Uterus (tissue), 4 donors: ENCODE data around the gene RAP1B. TPM values are rescaled to one million over a fixed set of nuclear protein-coding genes. Genes with fewer than 3 reads are reported as not detected.

ENCODE experiments used
- DNase-seq, 2 donors: peaks; one replicate each; pipeline ENCODE4 v3.0.0-alpha.2; 2019 to 2020
- H3K27ac ChIP-seq, 2 donors: fragments of 200-600 bp; sonication (generic); 1 replicate in 1 of 2; 2 replicates in 1 of 2; pipeline ENCODE4 v1.5.1; 2016 to 2018
- H3K27me3 ChIP-seq, 2 donors: fragments of 200-600 bp; sonication (generic); one replicate each; pipeline ENCODE4 v1.5.1; 2018 to 2019; ENCODE audit warnings: control low read depth in 1 of 2
- H3K36me3 ChIP-seq, 2 donors: fragments of 200-600 bp; sonication (generic); one replicate each; pipeline ENCODE4 v1.5.1; 2019; ENCODE audit warnings: control low read depth in 1 of 2
- H3K4me1 ChIP-seq, 2 donors: fragments of 200-600 bp; sonication (generic); one replicate each; pipeline ENCODE4 v1.5.1; 2018 to 2019; ENCODE audit warnings: control low read depth in 1 of 2
- H3K4me3 ChIP-seq, 2 donors: fragments of 200-600 bp; sonication (generic); 1 replicate in 1 of 2; 2 replicates in 1 of 2; pipeline ENCODE4 v1.5.1; 2018 to 2019; ENCODE audit warnings: mild to moderate bottlenecking in 1 of 2
- H3K9me3 ChIP-seq, 2 donors: fragments of 200-600 bp; sonication (generic); one replicate each; pipeline ENCODE4 v1.5.1; 2019; ENCODE audit warnings: control low read depth in 1 of 2
- POLR2A ChIP-seq, 2 donors: fragments of 450-650 bp; IDR thresholded peaks; one replicate each; pipeline ENCODE4 v1.6.1; 2016; ENCODE audit warnings: antibody characterized with exemption in 2 of 2, mild to moderate bottlenecking in 1 of 2, moderate library complexity in 1 of 2
- intact Hi-C: fragments of 100-400 bp; cut with DNase I; formaldehyde crosslinking; loops from one replicate; pipeline ENCODE4 v1.15.1; 2023; ENCODE audit warnings: low total_unique reads
- small RNA-seq: library from RNA; depleted of rRNA; stranded (forward); fragments of <200 nt; gene quantifications from one replicate; pipeline ENCODE3, GENCODE V24; 2016
- total RNA-seq, 4 donors: library from RNA; depleted of rRNA in 3 of 4; stranded (reverse); fragments of >200 nt in 3 of 4; gene quantifications; one replicate each; pipeline versions ENCODE4 v1.1.0 to v1.2.4, GENCODE V29; 2014 to 2023
- TF ChIP-seq, protein P1 (sequence below), 4 experiments: fragments of 200-600 bp in 2 of 4; fragments of 450-650 bp in 2 of 4; sonication (generic) in 2 of 4; IDR thresholded peaks; one replicate each; pipeline ENCODE4 v1.5.1; 2016 to 2019; ENCODE audit warnings: antibody characterized with exemption in 4 of 4, mild to moderate bottlenecking in 2 of 4, moderate library complexity in 1 of 4
- donor health status: DM: yes; HTN: yes; CAD: no.

The RAP1B gene
- total RNA-seq, 4 donors from 2014 or later, result 166 to 257 (median 214) TPM

DNA sequence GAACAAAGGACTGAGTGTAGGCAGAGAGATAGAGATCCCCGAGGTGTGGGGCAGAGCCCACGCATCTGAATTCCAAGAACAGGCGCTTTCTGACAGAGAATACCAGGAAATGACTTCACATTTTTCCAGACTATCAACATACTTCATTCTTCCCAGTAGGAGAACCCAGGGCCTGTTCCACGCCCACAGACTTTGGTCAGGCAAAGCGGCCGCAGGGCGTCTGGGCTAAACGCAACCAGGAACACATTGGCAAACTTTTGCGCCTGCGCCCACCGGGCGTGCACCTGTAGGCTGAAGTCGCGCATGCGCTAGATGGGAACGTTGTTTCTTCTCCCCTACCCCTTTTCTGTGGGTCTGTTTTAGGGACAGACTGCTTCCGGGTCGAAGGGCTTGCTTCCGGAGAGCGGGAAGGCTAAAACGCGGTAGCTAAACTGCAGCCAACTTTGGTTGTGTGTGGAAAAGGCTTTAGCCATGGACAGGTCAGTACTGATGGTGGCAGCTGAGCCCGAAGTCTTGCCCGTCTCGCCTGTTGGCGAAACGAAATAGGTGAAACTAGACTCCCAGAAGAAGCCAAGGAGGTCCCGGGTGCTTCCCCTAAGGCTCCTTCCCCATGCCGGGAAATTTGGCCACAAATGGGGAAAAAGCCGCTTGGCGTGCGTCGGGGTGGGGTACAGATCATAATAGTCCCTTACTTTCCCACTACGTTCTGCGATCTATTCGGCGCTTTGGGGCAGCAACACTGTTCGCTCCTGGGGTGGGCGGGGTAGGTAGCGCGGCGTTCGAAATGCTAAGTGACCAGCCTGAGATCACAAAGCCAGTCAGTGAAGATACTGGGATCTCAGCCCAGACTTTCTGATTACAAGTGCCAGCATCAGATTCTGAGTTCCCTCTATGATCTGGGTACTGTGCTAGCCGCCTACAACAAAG lies 76.2 kb downstream of the RAP1B start, which contains the start of gene NUP107:
TSS of gene NUP107 (plus strand) at position 384 of the 927 bp plus-strand sequence. CDS start at position 472, 88 bp downstream.
- intact Hi-C loops, result loop anchor here (10.0 kb wide), 1 partner anchor 322 kb away; no protein-coding TSS in a partner anchor
- peak; percentile 99 for DNase-seq
- TF ChIP-seq POLR2A (IDR thresholded peaks at IDR 0.05), result peak in 1 of 2 donors; percentile 49
- TF ChIP-seq, protein P1, sequence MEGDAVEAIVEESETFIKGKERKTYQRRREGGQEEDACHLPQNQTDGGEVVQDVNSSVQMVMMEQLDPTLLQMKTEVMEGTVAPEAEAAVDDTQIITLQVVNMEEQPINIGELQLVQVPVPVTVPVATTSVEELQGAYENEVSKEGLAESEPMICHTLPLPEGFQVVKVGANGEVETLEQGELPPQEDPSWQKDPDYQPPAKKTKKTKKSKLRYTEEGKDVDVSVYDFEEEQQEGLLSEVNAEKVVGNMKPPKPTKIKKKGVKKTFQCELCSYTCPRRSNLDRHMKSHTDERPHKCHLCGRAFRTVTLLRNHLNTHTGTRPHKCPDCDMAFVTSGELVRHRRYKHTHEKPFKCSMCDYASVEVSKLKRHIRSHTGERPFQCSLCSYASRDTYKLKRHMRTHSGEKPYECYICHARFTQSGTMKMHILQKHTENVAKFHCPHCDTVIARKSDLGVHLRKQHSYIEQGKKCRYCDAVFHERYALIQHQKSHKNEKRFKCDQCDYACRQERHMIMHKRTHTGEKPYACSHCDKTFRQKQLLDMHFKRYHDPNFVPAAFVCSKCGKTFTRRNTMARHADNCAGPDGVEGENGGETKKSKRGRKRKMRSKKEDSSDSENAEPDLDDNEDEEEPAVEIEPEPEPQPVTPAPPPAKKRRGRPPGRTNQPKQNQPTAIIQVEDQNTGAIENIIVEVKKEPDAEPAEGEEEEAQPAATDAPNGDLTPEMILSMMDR (IDR thresholded peaks at IDR 0.05), result peak in 3 of 4 experiments; percentile 30 to 49 (median 49)
- Histone ChIP-seq H3K27me3 (no peaks in the 10 kb centered on the region), H3K9me3 (no peaks in the 10 kb centered on the region), H3K4me3 (peak within 1 kb of the TSS; percentile 73 to 83), H3K4me1 (peaks cover 0 to 11% of the 10 kb centered on the region in 2 donors), H3K27ac (peak within 1 kb of the TSS; percentile 78 to 80), H3K36me3 (no peaks in the 10 kb centered on the region)

DNA sequence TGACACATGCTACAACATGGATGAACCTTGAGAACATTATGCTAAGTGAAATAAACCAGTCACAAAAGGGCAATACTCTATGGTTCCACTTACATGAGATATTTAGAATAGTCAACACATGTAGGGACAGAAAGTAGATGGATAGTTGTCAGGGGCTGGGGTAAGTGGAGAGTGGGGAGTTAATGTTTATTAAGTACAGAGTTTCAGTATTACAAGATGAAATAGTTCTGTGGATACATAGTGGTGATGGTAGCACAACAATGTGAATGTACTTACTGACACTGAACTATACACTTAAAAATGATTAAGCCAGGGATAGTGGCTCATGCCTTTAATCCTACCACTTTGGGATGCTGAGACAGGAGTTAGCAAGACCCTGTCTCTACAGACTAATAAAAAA lies 84.8 kb downstream of the RAP1B start:
- TF ChIP-seq, protein P1 (IDR thresholded peaks at IDR 0.05), result no peak
- no peak for TF ChIP-seq POLR2A (IDR thresholded peaks at IDR 0.05)
- Histone ChIP-seq H3K4me1 (no peaks in the 10 kb centered on the region), H3K27me3 (no peaks in the 10 kb centered on the region), H3K9me3 (no peaks in the 10 kb centered on the region), H3K4me3 (no peak overlapping the region), H3K27ac (no peak overlapping the region), H3K36me3 (no peaks in the 10 kb centered on the region)
- no peak for DNase-seq
- intact Hi-C loops, result no loop called here

DNA sequence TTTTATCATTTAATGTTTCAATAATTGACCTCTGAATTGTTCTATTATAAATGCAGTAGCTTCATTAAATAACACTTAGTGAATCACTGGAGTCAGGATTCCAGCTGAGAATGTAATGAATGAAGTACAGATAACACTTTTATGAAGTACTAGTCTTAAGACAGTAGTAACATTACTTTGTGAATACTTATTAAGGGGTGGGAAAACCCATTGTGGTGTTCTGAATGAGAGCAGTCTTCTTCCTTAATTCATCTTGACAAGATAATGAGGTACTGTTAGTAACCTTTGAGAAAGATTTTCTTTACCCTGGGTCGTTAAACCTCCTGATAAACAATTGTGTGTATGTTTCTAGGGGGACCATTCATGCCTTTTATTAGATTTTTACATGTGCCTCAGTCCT lies 88.8 kb downstream of the RAP1B start:
- Histone ChIP-seq H3K9me3 (no peaks in the 10 kb centered on the region), H3K4me1 (no peaks in the 10 kb centered on the region), H3K36me3 (no peaks in the 10 kb centered on the region), H3K27ac (no peak overlapping the region), H3K4me3 (no peak overlapping the region), H3K27me3 (no peaks in the 10 kb centered on the region)
- TF ChIP-seq, protein P1 (IDR thresholded peaks at IDR 0.05), result no peak
- TF ChIP-seq POLR2A (IDR thresholded peaks at IDR 0.05), result no peak
- intact Hi-C loops, result no loop called here
- no peak for DNase-seq

Small RNA genes within 50 kb of the gene (small RNA-seq; reads per million reads assigned to genes)
- gene RF00017, result not detected
- gene SNORA70G, result not detected

Other genes with a start within 250 kb of the RAP1B start
- gene NUP107, start 76.1 kb downstream of the RAP1B start, total RNA-seq, result 100 to 1,000 TPM in 1 of 4 donors, 10 to 100 TPM in 3; 56.9 to 114 (median 78.9) TPM
- 10 to 100 TPM in 1 of 4 donors, 1 to 10 TPM in 1, under 1 TPM in 1, not detected in 1; 0.29 to 15.3 (median 6.5) TPM for gene SLC35E3, start 135.3 kb downstream of the RAP1B start, total RNA-seq
- gene MDM2, start 197.3 kb downstream of the RAP1B start, total RNA-seq, result 100 to 1,000 TPM in 1 of 4 donors, 10 to 100 TPM in 3; 64.0 to 124 (median 85.0) TPM